ENCODE measurements around the gene TSPAN11. TPM values are rescaled to one million over a fixed set of nuclear protein-coding genes. Genes with fewer than 3 reads are reported as not detected.

TSPAN11 gene
- polyA plus RNA-seq, 3 donors = 3.8 to 5.0 (median 4.4) TPM

- DNase-seq (ENCODE audit: low read depth in 3 of 3, low spot score in 2 of 3) = no peak
These were observed 49.7 kb downstream of the TSPAN11 start for GRCh38 chr12:30976206-30976605.

GRCh38 chr12:30977124-30977523 is 50.6 kb downstream of the TSPAN11 start:
- DNase-seq (ENCODE audit: low read depth in 3 of 3, low spot score in 2 of 3) = no peak

- no peak for DNase-seq (ENCODE audit: low read depth in 3 of 3, low spot score in 2 of 3)
These were observed 51.2 kb downstream of the TSPAN11 start for GRCh38 chr12:30977537-30978349.

GRCh38 chr12:30978639-30979038 is 52.1 kb downstream of the TSPAN11 start:
- peak in 1 of 3 donors; percentile 15 for DNase-seq (ENCODE audit: low read depth in 3 of 3, low spot score in 2 of 3)

- DNase-seq (ENCODE audit: low read depth in 3 of 3, low spot score in 2 of 3) = no peak
These were observed 53.1 kb downstream of the TSPAN11 start for GRCh38 chr12:30979371-30980259.

GRCh38 chr12:30980955-30981662 is 54.6 kb downstream of the TSPAN11 start:
- no peak for DNase-seq (ENCODE audit: low read depth in 3 of 3, low spot score in 2 of 3)

- no peak for DNase-seq (ENCODE audit: low read depth in 3 of 3, low spot score in 2 of 3)
These were observed 55.9 kb downstream of the TSPAN11 start for GRCh38 chr12:30982413-30982812.

GRCh38 chr12:30985814-30986452 is 59.4 kb downstream of the TSPAN11 start:
- DNase-seq (ENCODE audit: low read depth in 3 of 3, low spot score in 2 of 3) = peak in 2 of 3 donors; percentile 31 to 40

GRCh38 chr12:30988086-30988485 is 61.5 kb downstream of the TSPAN11 start:
- no peak for DNase-seq (ENCODE audit: low read depth in 3 of 3, low spot score in 2 of 3)

- DNase-seq (ENCODE audit: low read depth in 3 of 3, low spot score in 2 of 3) = no peak
These were observed 62.2 kb downstream of the TSPAN11 start for GRCh38 chr12:30988646-30989286.

- no peak for DNase-seq (ENCODE audit: low read depth in 3 of 3, low spot score in 2 of 3)
These were observed 63.2 kb downstream of the TSPAN11 start for GRCh38 chr12:30989754-30990153.

GRCh38 chr12:30990316-30990715 is 63.8 kb downstream of the TSPAN11 start:
- DNase-seq (ENCODE audit: low read depth in 3 of 3, low spot score in 2 of 3) = no peak

- DNase-seq (ENCODE audit: low read depth in 3 of 3, low spot score in 2 of 3) = no peak
These were observed 64.2 kb downstream of the TSPAN11 start for GRCh38 chr12:30990776-30991175.

GRCh38 chr12:30991466-30991865 is 64.9 kb downstream of the TSPAN11 start:
- no peak for DNase-seq (ENCODE audit: low read depth in 3 of 3, low spot score in 2 of 3)

GRCh38 chr12:30992381-30992780 is 65.8 kb downstream of the TSPAN11 start:
- no peak for DNase-seq (ENCODE audit: low read depth in 3 of 3, low spot score in 2 of 3)

- DNase-seq (ENCODE audit: low read depth in 3 of 3, low spot score in 2 of 3) = no peak
These were observed 67.2 kb downstream of the TSPAN11 start for GRCh38 chr12:30993766-30994165.

GRCh38 chr12:30994274-30994673 is 67.7 kb downstream of the TSPAN11 start:
- DNase-seq (ENCODE audit: low read depth in 3 of 3, low spot score in 2 of 3) = no peak

GRCh38 chr12:30996255-30996654 is 69.7 kb downstream of the TSPAN11 start:
- DNase-seq (ENCODE audit: low read depth in 3 of 3, low spot score in 2 of 3) = no peak

- no peak for DNase-seq (ENCODE audit: low read depth in 3 of 3, low spot score in 2 of 3)
These were observed 70.2 kb downstream of the TSPAN11 start for GRCh38 chr12:30996752-30997151.

All from right renal cortex interstitium (tissue), 3 donors.